Ovary (tissue), 3 donors: ENCODE results near the gene LIMCH1.

Experiments
- EP300 ChIP-seq: sonication (generic); formaldehyde crosslinking; IDR thresholded peaks from one replicate; pipeline ENCODE4 v1.6.1; 2017; ENCODE audit warnings: antibody characterized with exemption
- TF ChIP-seq, protein P1 (sequence below), 3 donors: fragments of 450-650 bp in 2 of 3; fragments of 200-600 bp in 1 of 3; IDR thresholded peaks; one replicate each; pipeline versions ENCODE4 v1.5.1 to v1.8.0; 2016 to 2022; ENCODE audit warnings: antibody characterized with exemption in 3 of 3, mild to moderate bottlenecking in 1 of 3
- donor health status: DM: no; HTN: no; CAD: no.

DNA sequence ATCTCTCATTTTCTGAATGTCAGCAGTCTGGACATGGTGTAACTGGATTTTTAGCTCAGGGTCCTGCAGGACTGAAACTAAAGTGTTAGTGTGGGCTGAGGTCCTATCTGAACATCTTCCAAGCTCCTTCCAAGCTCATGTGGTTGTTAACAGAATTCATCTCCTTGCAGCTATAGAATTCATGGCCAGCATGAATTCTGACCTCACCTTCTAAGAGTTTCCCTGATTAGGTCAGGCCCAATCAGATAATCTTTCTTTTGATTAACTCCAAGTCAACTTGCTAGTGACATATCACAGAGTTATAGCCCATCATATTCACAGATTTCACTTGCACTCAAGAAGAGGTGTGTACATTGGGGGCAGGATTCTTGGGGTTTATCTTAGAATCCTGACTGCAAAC is 59.5 kb downstream of the LIMCH1 start:
- TF ChIP-seq, protein P1, sequence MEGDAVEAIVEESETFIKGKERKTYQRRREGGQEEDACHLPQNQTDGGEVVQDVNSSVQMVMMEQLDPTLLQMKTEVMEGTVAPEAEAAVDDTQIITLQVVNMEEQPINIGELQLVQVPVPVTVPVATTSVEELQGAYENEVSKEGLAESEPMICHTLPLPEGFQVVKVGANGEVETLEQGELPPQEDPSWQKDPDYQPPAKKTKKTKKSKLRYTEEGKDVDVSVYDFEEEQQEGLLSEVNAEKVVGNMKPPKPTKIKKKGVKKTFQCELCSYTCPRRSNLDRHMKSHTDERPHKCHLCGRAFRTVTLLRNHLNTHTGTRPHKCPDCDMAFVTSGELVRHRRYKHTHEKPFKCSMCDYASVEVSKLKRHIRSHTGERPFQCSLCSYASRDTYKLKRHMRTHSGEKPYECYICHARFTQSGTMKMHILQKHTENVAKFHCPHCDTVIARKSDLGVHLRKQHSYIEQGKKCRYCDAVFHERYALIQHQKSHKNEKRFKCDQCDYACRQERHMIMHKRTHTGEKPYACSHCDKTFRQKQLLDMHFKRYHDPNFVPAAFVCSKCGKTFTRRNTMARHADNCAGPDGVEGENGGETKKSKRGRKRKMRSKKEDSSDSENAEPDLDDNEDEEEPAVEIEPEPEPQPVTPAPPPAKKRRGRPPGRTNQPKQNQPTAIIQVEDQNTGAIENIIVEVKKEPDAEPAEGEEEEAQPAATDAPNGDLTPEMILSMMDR (IDR thresholded peaks at IDR 0.05) = no peak
- TF ChIP-seq EP300 = no peak
